Activated T-cell treated with anti-CD3 and anti-CD28 coated beads, Interleukin-2, amount 50 U/mL, for 1 hour (primary cell): Measurements from ENCODE around the gene TNRC18.
"Not testable (repeated sequence)": the region's sequence is repeated elsewhere in the genome, so short reads cannot be mapped to it uniquely, and the experiment has no call there.

Experiments
- DNase-seq: peaks from one replicate; pipeline ENCODE4 v3.0.0-alpha.2; 2020

The TNRC18 gene

DNA sequence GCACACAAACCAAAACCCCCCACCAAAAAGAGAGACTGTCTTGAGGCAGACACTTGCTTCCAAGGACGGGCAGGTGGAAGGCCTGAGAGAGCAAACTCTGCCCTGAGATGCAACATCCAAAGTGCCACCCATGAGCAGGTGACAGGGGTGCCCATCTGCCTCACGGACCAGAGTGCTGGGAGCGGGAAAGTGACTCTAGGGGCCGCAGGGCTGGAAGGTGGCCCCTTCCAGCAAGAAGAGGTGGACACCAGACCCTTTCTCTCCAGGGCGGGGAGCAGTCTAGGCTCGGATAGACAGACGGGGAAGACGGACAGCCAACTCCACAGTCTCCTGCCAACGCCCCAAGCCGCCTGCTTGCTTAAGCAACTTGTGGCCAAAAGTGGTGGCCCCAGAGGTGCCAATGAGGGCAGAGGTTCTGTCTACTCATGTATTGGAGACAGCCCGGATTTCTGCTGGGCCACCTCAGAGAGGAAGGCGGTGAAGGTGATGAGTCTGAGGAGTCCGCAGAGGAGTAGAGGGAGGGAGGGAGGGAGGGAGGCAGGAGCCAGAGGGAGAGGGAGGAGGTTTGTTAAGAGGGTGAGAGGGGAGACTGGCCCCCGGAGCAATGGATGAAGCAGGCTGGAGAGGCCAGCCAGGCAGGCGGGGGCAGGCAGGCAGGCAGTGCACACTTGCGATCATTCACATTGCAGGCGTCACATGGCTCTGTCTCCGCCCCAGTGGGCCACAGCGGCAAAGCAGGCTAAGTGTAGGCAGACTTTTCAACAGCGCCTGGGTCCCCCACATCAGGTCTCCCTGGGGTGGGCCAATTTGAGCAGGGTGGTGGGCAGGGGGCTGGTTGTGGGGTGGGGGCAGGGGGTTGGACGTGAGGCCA is 75.3 kb downstream of the TNRC18 start:
- no peak for DNase-seq

DNA sequence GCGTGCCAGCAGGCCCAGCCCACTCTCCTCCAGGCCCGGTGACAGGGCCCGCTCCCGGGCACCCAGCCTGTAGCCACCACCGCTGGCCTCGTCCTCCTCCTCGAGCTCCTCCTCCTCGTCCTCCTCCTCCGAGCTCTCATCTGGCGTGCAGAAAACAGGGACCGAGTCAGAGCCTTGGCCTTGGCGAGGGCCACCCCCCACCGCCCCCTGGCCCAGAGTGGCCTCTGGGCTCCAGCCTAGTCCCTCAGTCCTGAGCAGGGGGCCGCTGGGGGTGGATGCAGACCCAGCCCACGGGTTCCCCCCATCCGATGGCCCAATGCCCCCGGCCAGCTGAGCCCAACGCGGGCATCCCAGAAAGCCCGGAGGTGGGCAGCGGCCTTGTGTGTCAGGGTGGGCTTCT is 78.0 kb downstream of the TNRC18 start:
- no peak for DNase-seq

- DNase-seq, result no peak
Measured at GRCh38 chr7:5345171-5345570, 78.5 kb downstream of the TNRC18 start.

DNA sequence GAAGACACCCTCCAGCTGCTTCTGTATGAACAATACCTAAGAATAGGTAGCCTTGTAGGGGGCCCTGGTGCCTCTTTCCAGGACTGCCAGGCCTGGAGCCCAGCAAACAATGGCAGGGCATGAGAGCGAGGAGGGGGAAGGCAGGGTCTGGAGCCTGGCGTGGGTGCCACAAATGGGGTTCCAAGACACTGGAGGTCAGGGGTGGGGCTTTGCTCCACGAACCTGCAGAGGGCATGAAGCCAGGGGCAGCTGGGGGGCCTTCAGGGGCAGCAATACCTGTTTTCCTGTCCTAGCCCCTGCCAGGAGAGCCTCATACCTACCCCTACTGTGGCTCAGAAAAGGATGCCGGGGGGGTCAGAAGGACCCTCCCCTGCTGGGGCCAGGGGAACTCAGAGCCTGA is 79.3 kb downstream of the TNRC18 start:
- no peak for DNase-seq

- DNase-seq, result no peak
Measured at GRCh38 chr7:5343884-5344283, 79.8 kb downstream of the TNRC18 start.

DNA sequence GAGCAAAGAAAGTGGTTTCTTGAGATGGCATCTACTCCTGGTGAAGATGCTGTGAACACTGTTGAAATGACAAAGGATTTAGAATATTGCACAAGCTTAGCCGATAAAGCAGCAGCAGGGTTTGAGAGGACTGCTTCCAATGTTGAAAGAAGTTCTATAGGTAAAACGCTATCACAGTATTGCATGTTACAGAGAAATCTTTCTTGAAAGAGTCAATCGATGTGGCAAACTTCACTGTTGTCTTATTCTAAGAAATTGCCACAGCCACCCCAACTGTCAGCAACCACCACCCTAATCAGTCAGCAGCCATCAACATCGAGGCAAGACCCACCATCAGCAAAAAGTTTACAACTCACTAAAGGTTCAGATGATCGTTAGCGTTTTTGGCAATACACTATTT is 81.0 kb downstream of the TNRC18 start:
- no peak for DNase-seq

DNA sequence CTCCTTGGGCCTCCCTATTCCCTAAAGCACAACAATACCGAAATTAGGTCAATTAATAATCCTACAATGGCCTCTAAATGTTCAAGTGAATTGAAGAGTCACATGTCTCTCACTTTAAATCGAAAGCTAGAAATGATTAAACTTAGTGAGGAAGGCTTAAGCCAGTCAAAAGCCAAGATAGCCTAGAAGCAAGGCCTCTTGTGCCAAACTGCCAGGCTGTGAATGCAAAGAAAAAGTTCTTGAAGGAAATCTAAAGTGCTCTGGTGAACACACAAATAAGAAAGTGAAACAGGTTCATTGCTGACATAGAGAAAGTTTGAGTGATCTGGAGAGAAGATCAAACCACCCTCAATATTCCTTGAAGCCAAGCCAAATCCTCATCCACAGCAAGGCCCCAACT is 83.7 kb downstream of the TNRC18 start:
- DNase-seq, result no peak

- no peak for DNase-seq
Measured at GRCh38 chr7:5337047-5337446, 86.6 kb downstream of the TNRC18 start.

GRCh38 chr7:5334671-5335070 is 89.0 kb downstream of the TNRC18 start:
- no peak for DNase-seq

- DNase-seq, result no peak
Measured at GRCh38 chr7:5333121-5334045, 90.3 kb downstream of the TNRC18 start.

- no peak for DNase-seq
Measured at GRCh38 chr7:5332579-5332978, 91.1 kb downstream of the TNRC18 start.

- no peak for DNase-seq
Measured at GRCh38 chr7:5330288-5330687, 93.3 kb downstream of the TNRC18 start.

GRCh38 chr7:5324961-5325360 is 98.7 kb downstream of the TNRC18 start:
- DNase-seq, result no peak

GRCh38 chr7:5323800-5324781 is 99.5 kb downstream of the TNRC18 start:
- not testable (repeated sequence) for DNase-seq

DNA sequence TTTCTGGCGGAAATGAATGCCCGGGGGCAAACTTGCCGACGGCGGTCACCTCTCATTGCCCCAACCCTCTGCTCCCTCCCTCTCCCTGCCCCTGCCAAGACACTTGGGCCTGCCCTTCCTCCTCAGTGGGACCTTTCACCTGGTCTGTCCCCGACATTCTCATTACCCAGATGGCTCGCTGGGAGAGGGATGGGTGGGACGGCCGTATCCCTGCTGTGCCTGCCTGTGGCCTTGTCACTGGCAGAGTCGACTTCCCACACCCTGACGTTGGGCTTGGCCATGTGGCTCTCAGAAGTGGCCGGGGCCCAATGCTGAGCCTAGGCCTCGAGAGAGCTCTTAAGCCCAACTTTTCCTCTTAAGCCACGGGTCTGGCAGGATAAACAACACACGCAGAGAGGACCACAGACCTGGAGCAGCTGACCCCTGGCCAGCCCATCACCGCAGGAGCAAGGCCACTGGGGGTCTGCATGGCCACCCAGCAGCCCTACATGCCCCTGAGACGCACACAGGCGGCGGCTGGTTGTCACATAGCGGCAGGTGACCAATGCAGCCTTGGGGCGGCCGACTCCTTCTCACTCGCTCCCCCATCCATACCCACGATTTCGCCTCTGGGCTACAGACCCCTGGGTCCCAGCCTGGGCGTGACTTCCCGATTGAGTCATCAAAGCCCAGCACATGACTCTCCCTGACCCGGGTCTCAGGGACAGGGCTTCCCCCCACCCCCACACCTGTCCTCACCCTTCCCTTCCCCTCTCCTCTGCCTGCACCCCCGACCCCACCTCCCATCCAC is 100.8 kb downstream of the TNRC18 start:
- no peak for DNase-seq

DNA sequence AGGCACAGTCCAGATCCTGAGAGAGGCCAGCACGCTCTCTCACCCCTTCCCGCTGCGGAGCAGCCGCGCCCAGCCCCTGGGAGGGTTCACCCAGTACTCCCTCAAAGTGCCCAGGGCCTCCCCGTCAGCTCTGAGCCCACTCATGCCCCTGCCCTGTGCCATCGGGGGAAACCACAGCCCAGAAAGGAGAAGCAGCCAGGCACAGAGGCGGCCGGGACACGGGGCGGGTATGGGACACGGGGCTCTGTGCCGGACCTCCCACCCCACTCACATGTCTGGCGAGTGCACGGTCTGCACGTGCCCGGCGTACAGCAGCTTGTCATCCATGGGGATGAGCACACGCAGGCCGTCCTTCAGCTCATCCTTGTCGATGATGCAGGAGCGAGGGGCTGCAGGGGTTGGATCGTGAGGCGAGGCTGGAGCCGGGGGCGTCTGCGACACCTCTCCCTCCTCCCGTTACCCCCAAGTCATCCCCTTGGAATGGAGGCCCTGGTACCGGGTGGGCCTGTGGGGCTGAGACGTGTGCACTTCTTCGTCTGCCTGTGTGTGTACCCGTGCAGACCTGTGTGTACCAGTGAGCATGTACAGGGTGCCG is 102.7 kb downstream of the TNRC18 start:
- DNase-seq, result no peak

DNA sequence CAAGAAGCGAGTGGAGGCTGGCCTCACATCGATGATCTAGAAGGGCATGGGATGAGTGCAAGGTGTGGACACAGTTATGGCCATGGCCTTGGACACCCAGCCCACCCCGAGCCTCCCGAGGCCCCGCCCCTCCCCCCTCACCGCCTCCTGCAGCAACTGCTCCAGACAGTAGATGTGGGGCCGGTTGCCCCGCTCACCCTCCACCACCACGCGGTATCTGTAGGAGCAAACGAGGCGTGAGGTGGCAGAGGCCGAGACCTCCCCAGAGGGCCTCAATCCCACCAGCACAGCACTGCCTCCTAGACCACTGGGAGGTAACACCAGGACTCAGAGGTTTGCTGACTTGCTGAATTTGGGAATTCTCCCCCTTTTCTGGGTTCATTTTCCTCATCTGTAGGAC is 103.2 kb downstream of the TNRC18 start:
- no peak for DNase-seq

- DNase-seq, result not testable (repeated sequence)
Measured at GRCh38 chr7:5318613-5319012, 105.0 kb downstream of the TNRC18 start.

DNA sequence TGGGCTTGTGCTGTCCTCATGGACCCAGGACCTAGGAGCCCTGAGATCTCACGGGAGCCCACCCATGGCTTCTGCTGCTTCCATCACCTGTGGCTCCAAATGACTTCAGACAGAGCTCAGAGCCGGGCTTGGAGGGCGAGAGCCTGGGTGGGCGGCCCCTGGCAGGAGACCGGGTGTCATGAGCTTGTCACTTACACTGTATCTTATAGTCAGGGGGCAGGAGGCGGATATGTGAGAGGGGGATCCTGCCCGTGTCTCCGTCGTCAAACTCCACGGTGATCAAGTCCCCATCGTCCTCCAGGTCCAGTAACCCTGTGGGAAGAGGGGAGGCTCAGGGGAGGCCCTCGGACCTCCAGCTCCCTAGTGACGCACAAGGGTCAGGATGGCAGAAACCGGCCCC is 107.9 kb downstream of the TNRC18 start:
- DNase-seq, result no peak

- no peak for DNase-seq
Measured at GRCh38 chr7:5314864-5315263, 108.8 kb downstream of the TNRC18 start.
